WTC11 (cell line): ENCODE data around the gene TTL.

Experiments
- CBFB ChIP-seq: sonication (generic); formaldehyde crosslinking; IDR thresholded peaks from 2 replicates; pipeline ENCODE4 v1.8.1; 2022; ENCODE audit warnings: mild to moderate bottlenecking, low read depth, missing genetic modification reagents
- GABPB1 ChIP-seq: sonication (generic); formaldehyde crosslinking; IDR thresholded peaks from 2 replicates; pipeline ENCODE4 v1.8.1; 2023; ENCODE audit warnings: mild to moderate bottlenecking, missing genetic modification reagents
- GTF2I ChIP-seq: fragments of 250-450 bp; sonication (Bioruptor Pico); conservative IDR thresholded peaks from 2 replicates; pipeline ENCODE4 v1.4.0; 2021; ENCODE audit warnings: mild to moderate bottlenecking
- NR3C1 ChIP-seq: sonication (generic); formaldehyde crosslinking; conservative IDR thresholded peaks from 2 replicates; pipeline ENCODE4 v1.8.1; 2023; ENCODE audit warnings: low read depth, mild to moderate bottlenecking, missing genetic modification reagents
- ZNF138 ChIP-seq: sonication (generic); formaldehyde crosslinking; conservative IDR thresholded peaks from 2 replicates; pipeline ENCODE4 v1.8.1; 2022; ENCODE audit warnings: mild to moderate bottlenecking, moderate library complexity, missing genetic modification reagents
- TF ChIP-seq, protein P1 (sequence below): fragments of 200-600 bp; IDR thresholded peaks from 2 replicates; pipeline ENCODE4 v1.8.0; 2022; ENCODE audit warnings: antibody characterized with exemption
- TF ChIP-seq, protein P2 (sequence below): sonication (generic); formaldehyde crosslinking; IDR thresholded peaks from 2 replicates; pipeline ENCODE4 v1.8.0; 2022; ENCODE audit warnings: mild to moderate bottlenecking, missing genetic modification reagents
- TF ChIP-seq, protein P3 (sequence below): sonication (generic); formaldehyde crosslinking; conservative IDR thresholded peaks from 2 replicates; pipeline ENCODE4 v1.8.1; 2022; ENCODE audit warnings: mild to moderate bottlenecking, missing genetic modification reagents

DNA sequence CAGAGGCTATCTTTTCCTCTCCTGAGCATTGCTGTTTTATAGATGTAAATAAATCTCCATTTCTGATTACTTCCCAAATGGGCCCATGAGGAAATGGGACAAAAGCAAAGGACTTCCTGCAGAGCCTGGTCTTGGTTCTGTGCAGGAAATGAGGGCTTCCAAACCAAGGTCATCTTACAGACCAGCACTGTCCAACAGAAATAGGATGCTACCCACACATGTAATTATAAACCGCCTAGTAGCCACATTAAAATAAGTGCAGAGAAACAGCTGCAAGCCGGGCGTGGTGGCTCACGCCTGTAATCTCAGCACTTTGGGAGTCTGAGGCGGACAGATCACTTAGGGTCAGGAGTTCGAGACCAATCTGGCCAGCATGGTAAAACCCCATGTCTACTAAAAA is 6.2 kb downstream of the TTL start:
- TF ChIP-seq, protein P1, sequence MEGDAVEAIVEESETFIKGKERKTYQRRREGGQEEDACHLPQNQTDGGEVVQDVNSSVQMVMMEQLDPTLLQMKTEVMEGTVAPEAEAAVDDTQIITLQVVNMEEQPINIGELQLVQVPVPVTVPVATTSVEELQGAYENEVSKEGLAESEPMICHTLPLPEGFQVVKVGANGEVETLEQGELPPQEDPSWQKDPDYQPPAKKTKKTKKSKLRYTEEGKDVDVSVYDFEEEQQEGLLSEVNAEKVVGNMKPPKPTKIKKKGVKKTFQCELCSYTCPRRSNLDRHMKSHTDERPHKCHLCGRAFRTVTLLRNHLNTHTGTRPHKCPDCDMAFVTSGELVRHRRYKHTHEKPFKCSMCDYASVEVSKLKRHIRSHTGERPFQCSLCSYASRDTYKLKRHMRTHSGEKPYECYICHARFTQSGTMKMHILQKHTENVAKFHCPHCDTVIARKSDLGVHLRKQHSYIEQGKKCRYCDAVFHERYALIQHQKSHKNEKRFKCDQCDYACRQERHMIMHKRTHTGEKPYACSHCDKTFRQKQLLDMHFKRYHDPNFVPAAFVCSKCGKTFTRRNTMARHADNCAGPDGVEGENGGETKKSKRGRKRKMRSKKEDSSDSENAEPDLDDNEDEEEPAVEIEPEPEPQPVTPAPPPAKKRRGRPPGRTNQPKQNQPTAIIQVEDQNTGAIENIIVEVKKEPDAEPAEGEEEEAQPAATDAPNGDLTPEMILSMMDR, result no peak
- TF ChIP-seq GABPB1 (CRISPR knock-in tag), result no peak
- TF ChIP-seq, protein P2, sequence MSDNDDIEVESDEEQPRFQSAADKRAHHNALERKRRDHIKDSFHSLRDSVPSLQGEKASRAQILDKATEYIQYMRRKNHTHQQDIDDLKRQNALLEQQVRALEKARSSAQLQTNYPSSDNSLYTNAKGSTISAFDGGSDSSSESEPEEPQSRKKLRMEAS (CRISPR knock-in tag), result no peak
- TF ChIP-seq NR3C1 (CRISPR knock-in tag), result no peak
- TF ChIP-seq, protein P3, sequence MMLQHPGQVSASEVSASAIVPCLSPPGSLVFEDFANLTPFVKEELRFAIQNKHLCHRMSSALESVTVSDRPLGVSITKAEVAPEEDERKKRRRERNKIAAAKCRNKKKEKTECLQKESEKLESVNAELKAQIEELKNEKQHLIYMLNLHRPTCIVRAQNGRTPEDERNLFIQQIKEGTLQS, result no peak
- TF ChIP-seq CBFB (CRISPR knock-in tag), result no peak
- no peak for TF ChIP-seq GTF2I (CRISPR knock-in tag)
- no peak for TF ChIP-seq ZNF138 (CRISPR knock-in tag)
